Activated CD4-positive, alpha-beta T cell treated with anti-CD3 and anti-CD28 coated beads, Interleukin-2, amount 50 U/mL, for 48 hours (primary cell): Measurements from ENCODE around the gene AIP.
"Not testable (repeated sequence)": the region's sequence is repeated elsewhere in the genome, so short reads cannot be mapped to it uniquely, and the experiment has no call there.

ENCODE experiments used
- DNase-seq, 2 experiments: peaks; one replicate each; pipeline ENCODE4 v3.0.0-alpha.2; 2020

AIP gene

GRCh38 chr11:67449116-67449844 lies 33.5 kb upstream of the AIP start:
- no peak for DNase-seq

- DNase-seq, result no peak
Observed at GRCh38 chr11:67450796-67451657, 31.8 kb upstream of the AIP start.

- DNase-seq, result no peak
Observed at GRCh38 chr11:67451658-67451976, 31.2 kb upstream of the AIP start.

GRCh38 chr11:67452141-67452952 lies 30.5 kb upstream of the AIP start, which contains the start of gene GPR152:
GPR152 (minus strand) TSS chr11:67452729; CDS start chr11:67452724, 5 bp downstream.
- DNase-seq, result no peak

- no peak for DNase-seq
Observed at GRCh38 chr11:67453816-67454732, 28.8 kb upstream of the AIP start.

GRCh38 chr11:67455054-67455453 lies 27.8 kb upstream of the AIP start, which contains the start of gene CABP4:
CABP4 (plus strand) TSS chr11:67455354; CDS start chr11:67455424, 70 bp downstream.
- no peak for DNase-seq

- DNase-seq, result no peak
Observed at GRCh38 chr11:67456068-67456705, 26.6 kb upstream of the AIP start.

- DNase-seq, result no peak
Observed at GRCh38 chr11:67457453-67457852, 25.4 kb upstream of the AIP start.

- DNase-seq, result no peak
Observed at GRCh38 chr11:67458266-67458665, 24.6 kb upstream of the AIP start.

GRCh38 chr11:67463186-67463585 lies 19.6 kb upstream of the AIP start:
- DNase-seq, result no peak

- DNase-seq, result no peak
Observed at GRCh38 chr11:67463680-67464410, 19.0 kb upstream of the AIP start.

- DNase-seq, result peak; percentile 91 to 92
Observed at GRCh38 chr11:67464411-67465188, 18.2 kb upstream of the AIP start.

GRCh38 chr11:67465189-67465510 lies 17.7 kb upstream of the AIP start:
- no peak for DNase-seq

GRCh38 chr11:67465530-67465929 lies 17.3 kb upstream of the AIP start:
- not testable (repeated sequence) for DNase-seq

- no peak for DNase-seq
Observed at GRCh38 chr11:67466367-67466766, 16.5 kb upstream of the AIP start.

GRCh38 chr11:67466962-67467771 lies 15.7 kb upstream of the AIP start:
- DNase-seq, result no peak

GRCh38 chr11:67468056-67468455 lies 14.8 kb upstream of the AIP start:
- peak in 1 of 2 experiments; percentile 62 for DNase-seq

- DNase-seq, result peak in 1 of 2 experiments; percentile 51
Observed at GRCh38 chr11:67468456-67468758, 14.4 kb upstream of the AIP start.

GRCh38 chr11:67468759-67469507 lies 13.9 kb upstream of the AIP start, which contains the start of gene TMEM134:
TMEM134 (minus strand) TSS chr11:67469251; CDS start chr11:67469192, 59 bp downstream.
- DNase-seq, result peak; percentile 88 to 91
